Erythroblast (primary cell): ENCODE measurements around the gene TTC7B.
A peak's percentile ranks its signal among the peaks of the same experiment; 100 is the strongest.

Experiments used
- GATA1 ChIP-seq: IDR thresholded peaks from 2 replicates; pipeline ENCODE4 v1.6.1; 2011; ENCODE audit warnings: low read depth, mild to moderate bottlenecking, control low read depth, low read length, moderate library complexity
- POLR2A ChIP-seq: IDR thresholded peaks from 2 replicates; pipeline ENCODE4 v1.6.1; 2011; ENCODE audit warnings: mild to moderate bottlenecking, low read length

DNA sequence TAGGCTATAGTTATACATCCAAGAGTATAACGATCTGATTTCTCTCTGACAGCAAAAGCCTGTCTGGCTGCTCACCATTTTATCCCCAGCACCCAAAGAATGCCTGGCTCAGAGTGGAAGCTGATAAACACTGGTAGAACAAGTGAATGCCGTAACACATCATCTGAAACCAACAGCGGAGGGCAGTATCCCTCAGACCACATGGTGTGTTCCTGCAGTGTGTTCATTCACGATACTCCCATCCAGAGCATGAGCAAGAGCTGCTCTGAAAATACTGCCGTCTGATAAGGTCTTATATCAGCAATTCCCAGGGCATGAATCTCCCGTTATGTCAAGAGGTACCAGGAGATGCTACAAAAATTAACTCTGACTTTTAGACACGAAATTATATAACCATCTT, 95.9 kb downstream of the TTC7B start:
- TF ChIP-seq POLR2A = peak; percentile 13
- TF ChIP-seq GATA1 = peak; percentile 36
